SK-N-SH (cell line): ENCODE data around the gene BRCA2.

Experiments
- CTCF ChIP-seq: fragments of 200-600 bp; sonication (generic); IDR thresholded peaks from 2 replicates; pipeline ENCODE4 v1.6.1; 2017; ENCODE audit warnings: antibody characterized with exemption, mild to moderate bottlenecking, moderate library complexity
- ELF1 ChIP-seq: IDR thresholded peaks from 2 replicates; pipeline ENCODE4 v1.4.0; 2012
- EP300 ChIP-seq, 2 experiments: IDR thresholded peaks; 2 replicates each; pipeline versions ENCODE4 v1.4.0 to v1.6.1; 2012; ENCODE audit warnings: borderline replicate concordance in 1 of 2, low read depth in 1 of 2, low read length in 1 of 2
- EZH2phosphoT487 ChIP-seq: fragments of 200-600 bp; sonication (generic); IDR thresholded peaks from 2 replicates; pipeline ENCODE4 v1.6.1; 2017; ENCODE audit warnings: low read depth, mixed run types, mild to moderate bottlenecking, antibody characterized with exemption, moderate library complexity, borderline replicate concordance
- MAX ChIP-seq: IDR thresholded peaks from 2 replicates; pipeline ENCODE4 v1.4.0; 2012; ENCODE audit warnings: low read depth
- NFIC ChIP-seq: IDR thresholded peaks from 2 replicates; pipeline ENCODE4 v1.4.0; 2012; ENCODE audit warnings: borderline replicate concordance
- PBX3 ChIP-seq: IDR thresholded peaks from 2 replicates; pipeline ENCODE4; 2012
- POLR2AphosphoS5 ChIP-seq: IDR thresholded peaks from 2 replicates; pipeline ENCODE4 v1.6.1; 2012; ENCODE audit warnings: low read depth, low read length
- RAD21 ChIP-seq: IDR thresholded peaks from 2 replicates; pipeline ENCODE4 v1.6.1; 2012; ENCODE audit warnings: mild to moderate bottlenecking, low read length
- TAF1 ChIP-seq: IDR thresholded peaks from 2 replicates; pipeline ENCODE4 v1.6.1; 2012; ENCODE audit warnings: low read depth, mild to moderate bottlenecking, low read length, moderate library complexity, borderline replicate concordance
- USF2 ChIP-seq: fragments of 150-350 bp; IDR thresholded peaks from 2 replicates; pipeline ENCODE4 v1.6.1; 2017; ENCODE audit warnings: antibody characterized with exemption, low read length, low read depth, borderline replicate concordance
- ZBTB33 ChIP-seq: IDR thresholded peaks from 2 replicates; pipeline ENCODE4 v1.4.0; 2012; ENCODE audit warnings: low read depth, borderline replicate concordance
- TF ChIP-seq, protein P1 (sequence below): IDR thresholded peaks from 2 replicates; pipeline ENCODE4 v1.4.0; 2012; ENCODE audit warnings: low read depth, borderline replicate concordance

- TF ChIP-seq MAX (no peak), TAF1 (no peak), CTCF (no peak), PBX3 (no peak), POLR2AphosphoS5 (no peak), ELF1 (no peak), EP300 (IDR thresholded peaks at IDR 0.05; ENCODE audit: borderline replicate concordance in 1 of 2, low read depth in 1 of 2, low read length in 1 of 2) (no peak), RAD21 (no peak), NFIC (no peak), ZBTB33 (no peak), EZH2phosphoT487 (no peak), USF2 (no peak)
- TF ChIP-seq, protein P1, sequence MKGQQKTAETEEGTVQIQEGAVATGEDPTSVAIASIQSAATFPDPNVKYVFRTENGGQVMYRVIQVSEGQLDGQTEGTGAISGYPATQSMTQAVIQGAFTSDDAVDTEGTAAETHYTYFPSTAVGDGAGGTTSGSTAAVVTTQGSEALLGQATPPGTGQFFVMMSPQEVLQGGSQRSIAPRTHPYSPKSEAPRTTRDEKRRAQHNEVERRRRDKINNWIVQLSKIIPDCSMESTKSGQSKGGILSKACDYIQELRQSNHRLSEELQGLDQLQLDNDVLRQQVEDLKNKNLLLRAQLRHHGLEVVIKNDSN, result no peak
Observed at GRCh38 chr13:32429433-32429909, 114.2 kb downstream of the BRCA2 start.
